ENCODE data around the gene TMEM125. TPM values are rescaled to one million over a fixed set of nuclear protein-coding genes. Genes with fewer than 3 reads are reported as not detected.

Gene TMEM125
- total and polyA plus RNA-seq, 2 experiments from 2014 or later, result 2.0 TPM

DNA sequence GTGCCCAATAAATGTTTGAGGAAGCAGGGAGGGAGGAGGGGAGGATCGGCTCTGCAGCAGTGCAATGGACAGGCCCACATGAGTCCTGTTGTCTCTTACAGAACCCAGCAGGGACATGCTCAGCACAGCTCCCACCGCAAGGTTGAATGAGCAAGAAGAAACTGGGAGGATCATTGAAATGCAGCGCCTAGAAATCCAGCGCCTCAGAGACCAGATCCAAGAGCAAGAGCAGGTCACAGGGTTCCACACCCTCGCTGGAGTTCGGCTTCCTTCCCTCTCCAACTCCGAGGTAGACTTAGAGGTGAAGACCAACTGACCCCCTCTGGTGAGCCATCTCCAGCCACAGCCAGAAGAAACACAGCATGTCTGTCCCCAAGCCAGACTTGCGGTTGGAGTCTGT lies 15.9 kb upstream of the TMEM125 start:
- no peak for DNase-seq (ENCODE audit: low read depth in 1 of 2, low spot score in 1 of 2)
- H3K4me1 ChIP-seq (ENCODE audit: low read depth), result no peaks in the 10 kb centered on the region
- no peak overlapping the region for H3K4me3 ChIP-seq
- no peak overlapping the region for H3K27ac ChIP-seq
- no peaks in the 10 kb centered on the region for H3K27me3 ChIP-seq
- TF ChIP-seq, protein P1, sequence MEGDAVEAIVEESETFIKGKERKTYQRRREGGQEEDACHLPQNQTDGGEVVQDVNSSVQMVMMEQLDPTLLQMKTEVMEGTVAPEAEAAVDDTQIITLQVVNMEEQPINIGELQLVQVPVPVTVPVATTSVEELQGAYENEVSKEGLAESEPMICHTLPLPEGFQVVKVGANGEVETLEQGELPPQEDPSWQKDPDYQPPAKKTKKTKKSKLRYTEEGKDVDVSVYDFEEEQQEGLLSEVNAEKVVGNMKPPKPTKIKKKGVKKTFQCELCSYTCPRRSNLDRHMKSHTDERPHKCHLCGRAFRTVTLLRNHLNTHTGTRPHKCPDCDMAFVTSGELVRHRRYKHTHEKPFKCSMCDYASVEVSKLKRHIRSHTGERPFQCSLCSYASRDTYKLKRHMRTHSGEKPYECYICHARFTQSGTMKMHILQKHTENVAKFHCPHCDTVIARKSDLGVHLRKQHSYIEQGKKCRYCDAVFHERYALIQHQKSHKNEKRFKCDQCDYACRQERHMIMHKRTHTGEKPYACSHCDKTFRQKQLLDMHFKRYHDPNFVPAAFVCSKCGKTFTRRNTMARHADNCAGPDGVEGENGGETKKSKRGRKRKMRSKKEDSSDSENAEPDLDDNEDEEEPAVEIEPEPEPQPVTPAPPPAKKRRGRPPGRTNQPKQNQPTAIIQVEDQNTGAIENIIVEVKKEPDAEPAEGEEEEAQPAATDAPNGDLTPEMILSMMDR (IDR thresholded peaks at IDR 0.05; ENCODE audit: low read depth, low read length), result no peak
- H3K9me3 ChIP-seq (ENCODE audit: low read depth), result no peaks in the 10 kb centered on the region
- no peaks in the 10 kb centered on the region for H3K36me3 ChIP-seq

DNA sequence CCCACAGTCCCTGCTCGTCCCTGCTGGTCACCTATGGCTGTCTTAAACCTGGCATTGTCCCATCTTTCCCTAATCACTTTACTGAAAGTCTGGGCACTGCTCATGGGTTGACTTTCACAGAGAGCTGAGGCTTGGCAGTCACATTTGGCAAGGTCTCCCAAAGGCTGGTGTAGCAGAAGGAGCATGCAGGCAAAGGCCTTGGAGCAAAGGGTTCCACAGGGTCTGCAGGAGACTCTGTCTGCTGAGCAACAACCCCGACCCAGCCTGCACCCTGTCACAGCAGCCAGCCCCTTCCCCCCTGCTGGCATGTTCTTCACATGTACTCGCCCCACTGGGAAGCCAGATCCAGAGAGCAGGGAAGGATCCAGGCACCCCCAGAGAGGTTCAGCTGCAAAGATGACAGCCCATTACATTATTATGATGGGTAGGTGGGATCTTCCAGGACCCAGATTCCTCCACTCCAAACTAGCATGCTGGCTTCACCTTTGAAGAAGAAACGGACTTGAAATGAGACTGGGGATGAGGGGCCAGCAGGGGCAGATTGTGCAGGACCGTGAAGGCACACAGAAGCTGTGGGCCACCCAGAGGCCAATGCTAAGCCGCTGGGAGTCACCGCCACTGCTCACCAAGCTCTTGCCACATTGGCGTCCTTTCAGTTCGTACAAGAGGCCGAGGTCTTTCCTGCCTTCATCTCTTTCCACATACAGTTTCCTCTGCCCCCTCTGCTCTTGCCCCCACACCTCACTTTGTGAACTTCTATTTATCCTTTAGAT lies 14.2 kb upstream of the TMEM125 start:
- Histone ChIP-seq H3K4me1 (ENCODE audit: low read depth) (no peaks in the 10 kb centered on the region), H3K27ac (no peak overlapping the region), H3K4me3 (no peak overlapping the region), H3K27me3 (no peaks in the 10 kb centered on the region), H3K9me3 (ENCODE audit: low read depth) (no peaks in the 10 kb centered on the region), H3K36me3 (no peaks in the 10 kb centered on the region)
- no peak for DNase-seq (ENCODE audit: low read depth in 1 of 2, low spot score in 1 of 2)
- TF ChIP-seq, protein P1 (IDR thresholded peaks at IDR 0.05; ENCODE audit: low read depth, low read length), result no peak

DNA sequence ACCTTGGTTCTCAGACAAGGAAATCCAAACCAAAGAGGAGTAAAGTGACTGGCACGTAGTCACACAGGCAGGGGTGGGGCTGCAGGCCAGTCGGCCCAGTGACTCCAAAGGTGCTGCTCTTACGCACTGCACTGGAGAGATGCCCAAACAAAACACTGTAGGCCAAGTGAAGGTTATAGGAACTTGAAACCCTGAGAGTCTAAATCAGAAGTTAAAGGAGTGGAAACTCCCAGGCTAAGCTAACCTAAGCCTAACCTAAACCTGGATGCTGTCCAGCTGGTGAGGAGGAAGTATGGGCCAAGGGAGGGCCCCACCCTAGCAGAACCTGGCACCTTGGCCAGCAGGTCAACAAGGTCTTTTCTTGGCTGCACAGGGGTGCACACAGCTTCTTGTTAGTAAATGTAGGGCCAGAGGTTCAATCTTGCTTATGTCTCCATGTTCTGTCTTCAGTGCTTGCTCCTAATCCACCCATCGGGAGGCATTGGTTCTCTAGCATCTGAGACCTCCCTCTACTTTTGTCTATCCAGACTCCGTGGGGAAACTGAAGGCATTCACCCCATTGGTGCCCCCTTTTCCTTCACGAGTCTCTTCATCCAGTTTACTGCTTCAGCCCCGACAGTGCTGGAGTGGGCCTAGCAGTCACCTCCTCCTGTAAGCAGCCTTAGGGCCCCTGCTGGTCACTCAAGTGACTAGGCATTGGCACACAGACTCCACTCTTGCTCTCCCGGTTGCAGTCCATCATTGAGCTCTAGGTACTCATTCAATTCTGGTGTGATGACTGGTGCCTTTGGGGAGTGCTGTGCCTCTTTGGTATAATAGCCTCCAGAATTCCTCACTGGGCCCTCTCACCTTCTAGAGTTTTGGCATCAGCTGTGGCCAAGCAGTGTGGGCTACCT lies 12.9 kb upstream of the TMEM125 start:
- TF ChIP-seq, protein P1 (IDR thresholded peaks at IDR 0.05; ENCODE audit: low read depth, low read length), result no peak
- DNase-seq (ENCODE audit: low read depth in 1 of 2, low spot score in 1 of 2), result no peak
- Histone ChIP-seq H3K9me3 (ENCODE audit: low read depth) (no peaks in the 10 kb centered on the region), H3K36me3 (no peaks in the 10 kb centered on the region), H3K27me3 (no peaks in the 10 kb centered on the region), H3K4me3 (no peak overlapping the region), H3K27ac (no peak overlapping the region), H3K4me1 (ENCODE audit: low read depth) (no peaks in the 10 kb centered on the region)

DNA sequence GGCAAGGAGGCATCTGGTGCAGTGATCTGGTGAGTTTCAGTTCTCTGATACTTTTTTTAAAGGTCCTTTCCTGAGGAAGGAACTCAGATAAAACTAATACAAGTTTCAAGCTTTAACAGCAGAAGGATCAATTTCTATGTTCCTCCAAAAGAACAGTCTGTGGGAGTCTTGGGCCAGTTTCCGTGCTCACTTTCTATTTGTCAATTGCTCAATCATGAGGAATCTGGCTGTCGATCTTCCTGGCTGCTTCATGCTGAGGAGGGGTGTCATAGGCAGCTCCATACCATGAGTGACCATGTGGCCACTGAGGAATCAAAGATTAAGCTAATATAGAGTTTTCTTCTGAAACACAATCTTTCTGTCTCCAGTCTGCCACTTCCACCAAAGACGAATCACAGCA lies 11.4 kb upstream of the TMEM125 start:
- TF ChIP-seq, protein P1 (IDR thresholded peaks at IDR 0.05; ENCODE audit: low read depth, low read length), result no peak
- no peaks in the 10 kb centered on the region for H3K9me3 ChIP-seq (ENCODE audit: low read depth)
- no peak for DNase-seq (ENCODE audit: low read depth in 1 of 2, low spot score in 1 of 2)

DNA sequence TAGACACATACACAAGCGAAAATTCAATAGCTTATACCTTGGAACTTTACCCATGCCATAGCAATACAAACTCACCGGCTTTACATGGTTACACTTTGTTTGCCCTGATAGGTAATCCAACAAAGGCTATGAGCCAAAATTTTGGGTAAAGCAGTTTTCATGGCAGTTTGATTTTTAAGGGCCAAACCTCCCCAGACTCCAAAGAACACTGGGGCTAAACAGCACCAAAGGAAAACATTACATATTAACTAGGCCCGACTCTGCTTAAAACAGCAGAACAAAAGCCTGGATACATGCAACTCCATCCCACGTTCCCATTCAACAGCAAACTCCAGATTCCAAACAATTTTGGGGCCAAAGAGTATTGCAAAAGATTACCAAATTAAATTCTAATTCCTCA lies 4.4 kb upstream of the TMEM125 start:
- Histone ChIP-seq H3K4me3 (no peak overlapping the region), H3K36me3 (no peaks in the 10 kb centered on the region), H3K9me3 (ENCODE audit: low read depth) (no peaks in the 10 kb centered on the region), H3K4me1 (ENCODE audit: low read depth) (peaks cover 10% of the 10 kb centered on the region), H3K27me3 (no peaks in the 10 kb centered on the region), H3K27ac (no peak overlapping the region)
- DNase-seq (ENCODE audit: low read depth in 1 of 2, low spot score in 1 of 2), result no peak
- TF ChIP-seq, protein P1 (IDR thresholded peaks at IDR 0.05; ENCODE audit: low read depth, low read length), result no peak

More for the DNA sequence above, 11.4 kb upstream of the TMEM125 start:
- Histone ChIP-seq H3K4me3 (no peak overlapping the region), H3K4me1 (ENCODE audit: low read depth) (no peaks in the 10 kb centered on the region), H3K36me3 (no peaks in the 10 kb centered on the region), H3K27me3 (no peaks in the 10 kb centered on the region), H3K27ac (no peak overlapping the region)
